Panc1 (cell line): Measurements from ENCODE around the gene LRP3. TPM values are rescaled to one million over a fixed set of nuclear protein-coding genes. Genes with fewer than 3 reads are reported as not detected.

Experiments
- ATAC-seq: fragments of 200-7000 bp; cut with Tn5 transposase; 2 replicates; pipeline ENCODE4 v1.9.1; 2020; ENCODE audit warnings: mild to moderate bottlenecking, moderate library complexity
- BruUV-seq: library from RNA; stranded (reverse); fragments of 400-500 nt; replicated peaks from 2 replicates; lab custom pipeline; 2021; lab: Mats Ljungman, UMichigan
- CTCF ChIA-PET: fragments of 300-600 bp; sonication (Branson Sonifier 250); formaldehyde crosslinking; loops from one replicate; lab custom pipeline; 2022; ENCODE audit warnings: antibody characterized with exemption; lab: Charles Lee
- POLR2A ChIA-PET: fragments of 300-600 bp; sonication (Branson Sonifier 250); formaldehyde crosslinking; loops from one replicate; lab custom pipeline; 2022; ENCODE audit warnings: antibody characterized with exemption; lab: Charles Lee
- DNase-seq: peaks from one replicate; pipeline ENCODE4 v3.0.0-alpha.2; 2010; ENCODE audit warnings: low read depth, low spot score
- H3K27ac ChIP-seq: 2 replicates; pipeline ENCODE4 v1.5.1; 2011; ENCODE audit warnings: mild to moderate bottlenecking, low read length, inconsistent platforms
- H3K27me3 ChIP-seq: fragments of 200-500 bp; sonication (Bioruptor generic); 2 replicates; pipeline ENCODE4 v1.6.0; 2014; ENCODE audit warnings: low read length, inconsistent platforms; ENCODE audit not compliant: control insufficient read depth, insufficient read depth
- H3K36me3 ChIP-seq: fragments of 200-500 bp; sonication (Bioruptor generic); 2 replicates; pipeline ENCODE4 v1.5.1; 2014; ENCODE audit warnings: inconsistent platforms, mild to moderate bottlenecking, low read length, moderate library complexity; ENCODE audit not compliant: control insufficient read depth, insufficient read depth
- H3K4me1 ChIP-seq: 2 replicates; pipeline ENCODE4 v1.5.1; 2011; ENCODE audit warnings: inconsistent platforms, mild to moderate bottlenecking, low read length, moderate library complexity; ENCODE audit not compliant: control insufficient read depth, insufficient read depth
- H3K4me3 ChIP-seq, 2 experiments: 2 replicates each; pipeline ENCODE4 v1.5.1; 2011 to 2012; ENCODE audit warnings: low read depth in 2 of 2, low read length in 2 of 2, mild to moderate bottlenecking in 2 of 2, inconsistent platforms in 1 of 2, moderate library complexity in 1 of 2
- H3K9me3 ChIP-seq: fragments of 200-500 bp; sonication (Bioruptor generic); 2 replicates; pipeline ENCODE4 v1.5.1; 2014; ENCODE audit warnings: low read depth, mild to moderate bottlenecking, inconsistent platforms, low read length, moderate library complexity; ENCODE audit not compliant: control insufficient read depth, insufficient read depth
- CTCF ChIP-seq: fragments of 450-650 bp; IDR thresholded peaks from 2 replicates; pipeline ENCODE4 v1.5.1; 2017; ENCODE audit warnings: mild to moderate bottlenecking
- POLR2AphosphoS5 ChIP-seq: IDR thresholded peaks from 2 replicates; pipeline ENCODE4 v1.6.1; 2012; ENCODE audit warnings: mild to moderate bottlenecking, low read depth, low read length, moderate library complexity
- REST ChIP-seq, 2 experiments: IDR thresholded peaks; 2 replicates each; pipeline ENCODE4 v1.6.1; 2011 to 2012; ENCODE audit warnings: low read depth in 2 of 2, control low read depth in 1 of 2, low read length in 1 of 2, mild to moderate bottlenecking in 1 of 2, moderate library complexity in 1 of 2; ENCODE audit not compliant: insufficient read depth in 1 of 2
- SIN3A ChIP-seq: IDR thresholded peaks from 2 replicates; pipeline ENCODE4 v1.6.1; 2012; ENCODE audit warnings: low read depth, mild to moderate bottlenecking, low read length, moderate library complexity, borderline replicate concordance; ENCODE audit not compliant: insufficient read depth
- TCF7L2 ChIP-seq: IDR thresholded peaks from 2 replicates; pipeline ENCODE4 v1.6.1; 2011; ENCODE audit warnings: mild to moderate bottlenecking, low read depth, low read length, inconsistent platforms
- in situ Hi-C: cut with HindIII; loops from 2 replicates; pipeline ENCODE4 v1.10.0; 2016; ENCODE audit warnings: low sequenced_read_pairs, low pct_unique_long_range_greater_than_20kb
- intact Hi-C: fragments of 100-400 bp; cut with micrococcal nuclease; formaldehyde crosslinking; loops from one replicate; pipeline ENCODE4 v1.10.0; 2022; ENCODE audit not compliant: unreplicated experiment
- total RNA-seq: library from RNA; stranded (reverse); gene quantifications from one replicate; pipeline ENCODE4 v1.2.1, GENCODE V29; 2021; ENCODE audit not compliant: unreplicated experiment

Gene LRP3
- total RNA-seq, 1 experiment from 2014 or later: 28.6 TPM

DNA sequence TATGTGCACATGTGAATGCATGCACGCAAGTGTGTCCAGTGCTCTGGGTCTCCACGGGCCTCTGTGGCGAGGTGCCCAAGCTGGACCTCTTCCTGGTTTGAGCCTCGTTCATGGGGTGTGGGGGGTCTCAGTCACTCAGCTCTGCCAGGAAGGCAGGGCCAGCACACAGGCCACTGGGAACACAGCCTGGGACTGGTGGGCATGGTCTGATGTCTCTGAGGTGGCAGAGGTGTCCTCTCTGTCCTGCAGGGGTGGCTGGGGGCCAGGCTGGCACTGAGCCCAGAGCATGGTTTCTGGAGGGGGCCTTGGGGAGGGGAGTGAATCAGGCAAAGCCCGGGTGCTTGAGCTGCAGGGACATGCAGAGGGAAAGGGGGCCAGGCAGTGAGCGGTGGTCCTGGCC, 9.4 kb downstream of the LRP3 start:
- H3K9me3 ChIP-seq: no peaks in the 10 kb centered on the region
- H3K4me3 ChIP-seq: no peak overlapping the region
- no peak overlapping the region for H3K27ac ChIP-seq
- CTCF ChIA-PET: no interaction called here
- BruUV-seq: no TSS peak
- POLR2A ChIA-PET: no interaction called here
- DNase-seq (no peak), ATAC-seq (no peak)
- no peaks in the 10 kb centered on the region for H3K4me1 ChIP-seq
- no peaks in the 10 kb centered on the region for H3K36me3 ChIP-seq
- intact Hi-C loops: no loop called here
- TF ChIP-seq TCF7L2 (no peak), REST (IDR thresholded peaks at IDR 0.05; ENCODE audit: insufficient read depth in 1 of 2, low read depth in 2 of 2, low read length in 1 of 2) (no peak), POLR2AphosphoS5 (no peak), CTCF (no peak), SIN3A (no peak)
- H3K27me3 ChIP-seq: no peaks in the 10 kb centered on the region
- in situ Hi-C loops: no loop called here

GRCh38 chr19:33204136-33204973, 10.2 kb downstream of the LRP3 start:
- ChIA-PET CTCF (no interaction called here), POLR2A (no interaction called here)
- Histone ChIP-seq H3K4me1 (no peaks in the 10 kb centered on the region), H3K4me3 (no peak overlapping the region), H3K9me3 (no peaks in the 10 kb centered on the region), H3K36me3 (no peaks in the 10 kb centered on the region), H3K27me3 (no peaks in the 10 kb centered on the region), H3K27ac (no peak overlapping the region)
- in situ Hi-C loops (no loop called here), intact Hi-C loops (no loop called here)
- ATAC-seq: no peak
- no TSS peak for BruUV-seq
- no peak for DNase-seq
- no peak for TF ChIP-seq CTCF
- no peak for TF ChIP-seq POLR2AphosphoS5
- no peak for TF ChIP-seq TCF7L2
- TF ChIP-seq SIN3A: no peak
- TF ChIP-seq REST (IDR thresholded peaks at IDR 0.05; ENCODE audit: insufficient read depth in 1 of 2, low read depth in 2 of 2, low read length in 1 of 2): no peak
